ENCODE results near the gene CRYBG2.
"Not testable (repeated sequence)": the region's sequence is repeated elsewhere in the genome, so short reads cannot be mapped to it uniquely, and the experiment has no call there.

Gene CRYBG2

DNA sequence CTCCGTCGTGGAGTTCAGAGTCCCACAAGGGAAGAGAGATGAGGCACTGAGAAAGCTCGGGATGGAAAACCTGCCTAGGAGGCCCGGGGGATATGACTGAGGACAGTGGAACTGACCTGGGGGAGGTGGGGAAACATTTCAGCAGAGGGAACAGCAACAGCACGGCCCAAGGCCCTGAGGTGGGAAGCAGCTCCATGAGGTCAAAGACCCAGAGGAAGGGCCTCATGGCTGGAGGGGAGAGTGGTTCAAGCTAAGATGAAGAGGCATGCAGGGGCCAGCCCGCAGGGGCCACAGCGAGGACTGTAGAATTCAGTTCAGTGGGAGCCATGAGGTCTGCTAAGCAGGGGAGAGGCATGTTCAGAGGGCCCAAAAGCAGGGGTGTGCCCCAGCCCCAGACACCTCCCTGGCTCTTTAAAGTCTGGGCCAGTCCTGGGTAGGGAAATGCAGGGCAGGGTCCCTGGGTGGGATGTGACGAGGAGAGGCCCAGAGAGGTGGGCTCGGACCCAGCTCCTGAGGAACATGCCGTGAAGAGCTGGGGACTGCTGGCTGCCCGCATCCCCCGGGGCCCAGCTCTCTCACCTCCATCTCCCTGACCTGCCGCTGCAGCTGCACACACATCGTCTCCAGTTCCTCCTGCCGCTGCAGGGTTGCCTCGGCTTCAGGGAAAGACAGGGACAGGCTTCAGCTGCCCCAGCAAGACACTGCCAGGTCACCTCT, 57.4 kb downstream of the CRYBG2 start:
- in situ Hi-C loops (cut with MboI; ENCODE audit: low sequenced_read_pairs): no loop called here

DNA sequence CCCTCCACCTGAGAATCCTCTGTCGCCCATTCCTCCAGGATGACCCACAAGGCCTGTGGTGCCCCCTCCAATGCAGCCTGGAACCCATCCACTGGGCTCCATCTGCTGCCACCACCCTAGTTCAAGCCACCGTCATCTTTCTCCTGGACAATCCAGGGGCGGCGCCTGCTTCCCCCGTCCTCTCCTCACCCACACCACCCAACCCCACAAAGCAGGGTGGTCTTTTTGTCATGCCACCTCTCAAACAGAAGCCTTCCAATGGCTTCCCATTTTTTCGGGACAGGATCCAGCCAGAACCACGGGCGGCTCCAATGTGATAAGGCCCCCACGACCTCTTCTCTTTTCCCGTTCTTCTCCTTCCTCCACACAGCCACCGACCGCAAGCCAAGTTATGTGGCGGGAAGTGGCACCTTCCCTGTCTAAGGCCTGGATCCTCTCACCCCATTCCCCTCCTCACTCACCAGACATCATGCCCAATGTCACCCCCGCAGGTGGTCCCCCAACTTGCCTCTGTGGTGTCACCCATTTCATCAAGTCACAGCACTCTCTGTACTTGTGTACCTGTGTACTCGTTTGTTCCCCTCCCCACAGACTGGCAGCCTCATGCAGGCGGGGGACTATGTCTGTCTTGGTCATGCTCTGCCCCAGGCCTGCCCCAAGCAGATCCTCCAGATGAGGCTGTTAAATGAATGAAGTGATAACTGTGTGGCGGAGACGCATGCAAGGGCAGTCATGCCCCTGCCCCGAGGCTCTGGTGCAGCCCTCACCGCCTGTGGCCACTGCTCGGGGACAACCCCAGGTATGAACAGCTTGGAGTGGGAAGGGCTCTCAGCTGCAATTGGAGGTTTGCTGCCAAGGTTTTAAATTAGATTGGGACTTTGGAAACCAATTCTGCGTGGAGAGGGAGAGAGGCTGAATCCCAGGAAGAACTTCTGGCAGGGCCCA, 58.5 kb downstream of the CRYBG2 start:
- in situ Hi-C loops (cut with MboI; ENCODE audit: low sequenced_read_pairs): no loop called here

DNA sequence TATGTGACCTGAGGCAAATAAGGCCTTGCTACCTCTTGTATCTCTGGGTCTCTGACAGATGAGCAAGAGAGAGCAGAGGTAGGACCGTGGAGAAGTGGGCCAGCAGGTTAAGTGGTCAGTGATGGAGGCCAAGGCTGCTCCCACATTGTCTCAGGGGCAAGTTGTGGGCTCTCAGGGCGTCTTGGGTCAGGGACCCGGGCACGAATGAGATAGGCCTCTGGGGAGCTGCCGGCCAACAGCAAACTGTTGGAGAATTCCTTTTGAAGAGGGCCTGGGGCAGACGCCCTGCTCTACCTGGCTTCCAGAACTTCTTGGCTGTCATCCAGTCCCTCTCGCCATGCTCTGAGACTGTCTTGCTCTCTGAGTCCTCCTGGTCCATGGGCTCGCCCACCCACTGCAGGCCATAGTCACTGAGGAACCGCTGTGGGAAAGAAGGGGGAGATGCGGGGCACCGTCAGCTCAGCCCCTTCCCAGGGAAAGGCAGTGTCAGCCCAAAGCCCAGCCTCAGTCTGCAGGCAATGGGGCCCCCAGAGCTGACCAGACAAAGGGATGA, 59.9 kb downstream of the CRYBG2 start:
- in situ Hi-C loops (cut with MboI; ENCODE audit: low sequenced_read_pairs): no loop called here

DNA sequence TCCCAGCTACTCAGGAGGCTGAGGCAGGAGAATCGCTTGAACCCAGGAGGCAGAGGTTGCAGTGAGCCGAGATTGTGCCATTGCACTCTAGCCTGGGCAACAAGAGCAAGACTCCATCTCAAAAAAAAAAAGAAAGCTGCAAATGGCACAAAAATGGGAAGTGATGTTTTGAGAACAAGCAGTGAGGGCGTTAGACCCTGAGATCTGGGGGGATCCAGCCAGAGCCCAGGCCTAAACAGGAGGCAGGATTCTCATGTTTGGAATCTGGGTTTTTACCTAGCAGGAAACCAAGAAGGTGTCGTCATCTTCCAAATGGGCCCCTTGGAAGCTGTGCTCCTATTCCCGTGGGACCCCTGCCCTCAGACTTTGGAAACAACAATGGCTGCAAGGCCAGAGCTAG, 61.2 kb downstream of the CRYBG2 start:
- in situ Hi-C loops (cut with MboI; ENCODE audit: low sequenced_read_pairs): not testable (repeated sequence)

DNA sequence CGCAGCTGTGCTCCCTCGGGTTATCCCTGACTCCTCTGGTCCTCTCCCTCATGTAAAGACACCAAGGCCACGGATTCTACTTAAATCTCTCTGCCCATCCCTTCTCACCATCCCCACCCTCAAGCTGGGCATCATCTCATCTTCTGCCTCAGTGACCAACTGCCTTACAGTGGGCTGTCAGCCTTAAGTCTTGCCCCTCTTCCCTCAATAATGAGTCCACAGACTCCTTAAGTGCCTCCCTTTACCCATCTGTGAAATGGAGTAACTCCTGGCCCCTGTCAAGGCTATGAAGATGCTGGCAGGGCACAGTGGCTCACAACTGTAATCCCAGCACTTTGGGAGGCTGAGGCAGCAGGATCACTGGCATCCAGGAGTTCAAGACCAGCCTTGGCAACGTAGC, 62.0 kb downstream of the CRYBG2 start:
- in situ Hi-C loops (cut with MboI; ENCODE audit: low sequenced_read_pairs): no loop called here

DNA sequence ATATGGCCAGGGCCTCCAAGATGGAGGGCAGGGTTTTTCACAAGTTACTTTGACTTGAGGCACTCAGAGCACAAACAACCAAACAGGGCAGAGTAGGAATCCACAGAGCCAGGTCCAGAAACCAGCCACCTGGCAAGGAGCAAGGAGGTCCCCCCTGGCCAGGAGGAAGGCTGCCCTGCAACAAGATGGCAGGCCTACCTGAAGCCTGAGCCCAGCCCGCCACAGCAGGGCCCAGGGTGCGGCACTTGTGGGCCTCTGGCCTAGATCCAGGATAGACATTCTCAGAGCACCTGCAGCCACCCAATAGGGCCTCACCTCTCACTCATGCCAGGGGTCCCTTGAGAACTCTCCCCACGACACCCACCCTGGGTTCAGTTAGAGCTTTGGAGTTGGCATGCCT, 62.5 kb downstream of the CRYBG2 start:
- in situ Hi-C loops (cut with MboI; ENCODE audit: low sequenced_read_pairs): no loop called here

DNA sequence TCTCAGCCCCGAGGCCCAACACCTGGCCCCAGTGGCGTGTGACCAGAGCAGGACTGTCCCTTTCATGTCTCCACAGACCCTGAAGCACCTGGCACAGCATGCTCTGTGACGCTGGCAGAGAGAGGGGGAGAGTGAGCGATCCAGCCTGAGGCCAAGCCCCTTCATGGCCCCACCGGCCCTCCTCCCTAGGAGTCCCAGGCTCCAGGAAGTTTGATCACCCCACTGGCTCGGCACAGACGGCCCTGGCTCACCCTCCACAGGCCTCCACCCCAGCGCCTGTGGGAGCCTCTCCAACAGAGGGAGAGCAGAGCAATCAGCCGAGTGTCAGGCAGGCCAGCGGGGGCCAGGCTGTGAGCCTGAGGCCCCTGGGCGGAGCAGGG, 63.1 kb downstream of the CRYBG2 start:
- in situ Hi-C loops (cut with MboI; ENCODE audit: low sequenced_read_pairs): no loop called here

DNA sequence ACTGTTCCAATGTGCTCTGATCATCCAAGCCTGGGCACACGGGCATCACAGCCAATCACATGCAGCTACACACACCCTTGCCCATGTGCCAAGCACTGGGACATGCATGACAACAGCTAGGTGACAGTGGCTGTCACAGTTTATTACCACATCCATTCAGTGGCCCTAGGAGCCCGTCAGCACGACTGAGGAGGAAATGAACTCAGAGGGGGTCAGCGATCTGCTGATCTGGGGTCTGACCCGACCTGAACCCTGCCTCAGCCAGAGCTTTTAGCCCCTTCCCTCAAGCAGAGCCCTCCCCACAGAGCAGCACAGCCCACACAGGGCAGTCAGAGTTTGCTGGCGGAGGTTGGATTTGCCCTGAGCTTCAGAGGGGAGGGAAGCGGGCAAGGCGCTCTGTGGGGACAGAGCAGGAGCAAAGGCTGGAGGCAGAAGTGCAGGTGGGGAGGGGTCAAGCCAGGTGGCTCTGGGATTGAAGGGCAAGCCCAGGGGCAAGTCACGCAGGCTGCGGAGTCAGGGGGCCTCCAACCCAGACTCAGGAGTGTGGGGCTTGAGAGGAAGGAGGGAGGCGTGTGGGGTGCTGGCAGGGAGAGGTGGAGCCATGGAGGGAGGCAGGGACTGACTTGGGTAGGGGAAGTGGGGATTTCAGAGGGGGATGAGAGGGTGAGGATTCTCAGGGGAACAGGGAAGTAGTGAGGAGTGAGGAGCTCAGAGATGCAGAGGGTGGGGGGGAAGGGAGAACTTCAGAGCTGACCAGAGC, 63.6 kb downstream of the CRYBG2 start:
- in situ Hi-C loops (cut with MboI; ENCODE audit: low sequenced_read_pairs): no loop called here

DNA sequence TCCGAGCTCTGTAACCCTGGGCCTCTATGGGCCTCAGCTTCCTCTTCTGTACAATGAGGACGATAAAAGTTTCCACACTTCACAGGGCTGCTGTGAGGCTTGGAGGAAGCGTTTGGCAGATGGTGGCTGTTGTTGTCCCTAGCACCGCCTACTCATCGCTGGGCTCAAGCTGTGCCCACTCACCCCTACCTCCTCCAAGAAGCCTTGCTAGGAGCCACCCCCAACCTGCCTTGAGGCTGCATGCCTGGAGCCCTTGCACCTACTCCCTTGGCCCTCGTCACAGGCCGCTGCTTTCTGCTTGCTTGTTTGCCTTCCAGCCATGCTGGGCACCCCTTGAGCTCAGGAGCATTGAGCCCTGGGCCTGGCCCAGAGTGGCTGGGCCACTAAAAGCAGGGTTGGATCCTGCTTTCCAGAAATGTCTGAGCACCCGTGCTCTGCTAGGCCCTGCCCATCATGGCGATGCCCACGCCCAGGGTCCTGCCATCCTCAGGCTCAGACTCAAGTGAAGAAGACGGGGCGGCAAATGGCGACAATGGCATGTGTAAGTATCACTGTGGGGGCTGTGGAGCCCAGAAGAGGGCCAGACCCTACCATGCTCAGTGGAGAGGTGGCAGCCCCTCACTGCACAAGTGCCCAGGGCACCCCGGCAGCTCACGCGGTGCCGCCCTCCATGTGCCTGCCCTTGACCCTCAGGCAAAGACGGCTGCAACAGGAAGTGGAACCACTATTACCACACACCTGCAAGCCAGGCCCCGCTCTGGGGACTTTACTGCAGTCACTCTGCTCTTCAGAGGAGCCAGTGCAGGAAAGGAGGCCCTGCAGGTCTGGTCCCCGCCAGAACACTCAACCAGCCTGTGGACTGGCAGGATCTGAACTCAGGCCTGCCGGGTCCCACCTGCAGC, 64.5 kb downstream of the CRYBG2 start:
- in situ Hi-C loops (cut with MboI; ENCODE audit: low sequenced_read_pairs): no loop called here

DNA sequence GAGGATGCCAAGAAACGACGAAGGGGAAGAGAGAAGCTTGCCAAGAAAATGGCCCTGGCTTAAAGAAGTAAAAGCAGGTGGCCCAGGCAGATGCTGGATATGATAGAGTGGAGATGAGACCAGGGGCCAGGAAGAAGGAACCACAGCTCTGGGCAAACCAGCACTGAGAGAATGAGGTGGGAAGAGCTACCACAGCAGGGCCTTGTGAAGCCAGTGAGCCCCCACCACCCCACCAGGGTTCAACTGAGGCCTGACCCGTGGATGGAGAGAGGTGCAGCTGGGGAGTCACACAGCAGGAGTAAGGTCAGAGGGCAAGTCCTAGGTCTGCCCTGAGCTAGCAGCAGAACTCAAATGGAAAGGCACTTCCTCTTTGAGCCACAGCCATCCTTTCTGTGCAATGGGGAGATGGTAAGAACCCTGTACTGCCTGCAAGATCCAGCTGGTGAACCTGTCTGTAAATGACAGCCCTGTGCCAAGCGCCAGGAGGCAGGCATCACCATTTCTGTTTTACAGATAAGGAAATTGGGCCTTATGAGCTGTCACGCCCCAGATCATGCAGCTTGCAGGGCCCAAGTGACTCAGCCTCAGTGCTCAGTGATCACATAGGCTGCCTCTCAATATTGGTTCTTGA, 65.5 kb downstream of the CRYBG2 start:
- in situ Hi-C loops (cut with MboI; ENCODE audit: low sequenced_read_pairs): no loop called here

DNA sequence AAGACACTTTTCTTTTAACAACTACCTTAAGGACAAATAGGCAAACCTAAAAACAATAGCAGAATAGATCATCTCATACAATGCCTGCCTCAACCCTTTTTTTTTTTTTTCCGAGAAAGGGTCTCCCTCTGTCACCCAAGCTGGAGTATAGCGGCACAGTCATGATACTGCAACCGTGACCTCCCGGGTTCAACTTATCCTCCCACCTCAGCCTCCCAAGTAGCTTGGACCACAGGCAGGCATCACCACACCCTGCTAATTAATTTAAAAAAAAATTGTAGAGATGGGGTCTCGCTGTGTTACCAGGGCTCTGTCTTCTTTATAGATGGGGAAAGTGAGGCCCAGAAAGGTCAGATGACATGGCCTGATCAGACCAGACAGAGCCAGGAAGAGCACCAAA, 66.1 kb downstream of the CRYBG2 start:
- in situ Hi-C loops (cut with MboI; ENCODE audit: low sequenced_read_pairs): no loop called here

DNA sequence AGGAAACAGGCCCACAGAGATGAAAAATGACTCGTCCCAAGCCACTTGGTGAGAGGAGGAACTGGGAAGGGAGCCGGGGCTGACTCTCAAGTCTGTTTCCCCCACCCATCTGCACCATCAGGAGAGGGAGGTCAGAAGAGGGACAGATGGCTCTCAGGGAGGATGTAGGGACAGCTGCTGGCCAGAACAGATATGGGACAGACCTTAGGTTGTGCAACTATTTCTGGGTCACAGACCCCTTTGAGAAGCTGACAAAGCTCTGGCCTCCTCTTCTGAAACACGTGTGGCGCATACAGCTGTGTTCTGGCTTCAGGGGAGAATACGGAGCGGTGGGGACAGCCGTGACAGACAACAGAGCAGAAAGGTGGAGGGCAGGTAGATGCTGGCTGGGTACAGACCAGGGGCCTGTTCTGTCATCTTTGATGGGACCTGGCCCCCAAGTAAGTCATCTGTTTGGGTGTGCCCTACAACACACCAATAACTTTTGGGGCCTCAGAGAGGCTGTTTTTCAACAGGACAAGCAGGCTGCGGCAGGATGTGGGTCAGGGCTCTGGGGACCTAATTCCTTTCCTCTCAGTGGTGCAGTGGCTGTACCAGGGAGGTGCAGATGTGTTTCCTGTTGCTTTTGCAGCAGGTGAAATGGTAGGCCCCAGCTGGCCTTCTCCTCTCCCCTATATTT, 66.8 kb downstream of the CRYBG2 start:
- in situ Hi-C loops (cut with MboI; ENCODE audit: low sequenced_read_pairs): no loop called here

DNA sequence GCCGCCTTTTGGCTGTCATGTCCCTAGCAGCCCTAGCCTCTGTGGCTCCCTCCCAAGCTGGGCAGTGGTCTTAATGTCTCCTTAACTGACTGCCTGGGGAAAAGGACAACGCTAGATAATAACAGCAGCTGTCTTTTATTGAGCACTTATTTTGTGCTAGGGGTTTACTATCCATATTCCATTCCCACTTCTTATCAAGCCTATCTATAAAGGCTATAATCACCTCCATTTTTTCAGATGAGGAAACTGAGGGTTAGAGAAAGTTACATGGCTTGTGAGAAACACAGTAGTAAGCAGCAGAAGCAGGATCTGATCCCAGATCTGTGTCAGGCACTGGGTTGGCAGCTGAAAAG, 67.9 kb downstream of the CRYBG2 start:
- in situ Hi-C loops (cut with MboI; ENCODE audit: low sequenced_read_pairs): no loop called here

DNA sequence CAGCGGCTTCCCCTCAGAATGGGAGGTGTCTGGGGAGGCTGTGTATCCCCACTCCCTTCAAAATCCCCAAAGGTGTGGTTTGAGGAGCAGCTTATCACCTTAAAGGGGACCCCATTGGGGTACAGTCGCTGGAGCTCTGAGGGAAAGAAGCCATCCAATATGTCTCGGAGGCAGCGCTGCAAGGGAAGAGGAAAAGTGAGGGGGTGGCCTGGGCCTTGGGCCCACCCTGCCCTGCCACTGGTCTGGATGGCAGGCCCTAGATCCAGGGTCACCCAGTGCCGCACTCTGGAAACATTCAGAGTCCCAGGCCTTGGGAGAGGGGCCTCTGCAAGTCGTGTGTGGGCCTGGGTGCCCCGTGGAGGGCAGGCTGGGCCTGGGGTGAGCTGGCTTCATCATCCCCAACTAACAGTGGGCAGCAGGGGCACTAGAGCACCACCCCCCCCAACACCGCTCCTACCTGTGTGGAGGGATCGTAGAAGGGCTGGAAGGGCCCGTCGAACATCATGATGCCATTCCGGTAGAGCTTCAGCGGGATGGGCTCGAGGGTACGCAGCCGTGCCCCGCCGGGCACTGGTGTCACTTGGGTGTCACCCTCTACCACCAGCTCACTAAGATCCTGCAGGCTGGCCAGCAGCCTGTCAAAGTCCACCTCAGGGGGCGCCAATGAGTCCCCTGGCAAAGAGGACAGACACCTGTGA, 68.4 kb downstream of the CRYBG2 start:
- in situ Hi-C loops (cut with MboI; ENCODE audit: low sequenced_read_pairs): no loop called here

DNA sequence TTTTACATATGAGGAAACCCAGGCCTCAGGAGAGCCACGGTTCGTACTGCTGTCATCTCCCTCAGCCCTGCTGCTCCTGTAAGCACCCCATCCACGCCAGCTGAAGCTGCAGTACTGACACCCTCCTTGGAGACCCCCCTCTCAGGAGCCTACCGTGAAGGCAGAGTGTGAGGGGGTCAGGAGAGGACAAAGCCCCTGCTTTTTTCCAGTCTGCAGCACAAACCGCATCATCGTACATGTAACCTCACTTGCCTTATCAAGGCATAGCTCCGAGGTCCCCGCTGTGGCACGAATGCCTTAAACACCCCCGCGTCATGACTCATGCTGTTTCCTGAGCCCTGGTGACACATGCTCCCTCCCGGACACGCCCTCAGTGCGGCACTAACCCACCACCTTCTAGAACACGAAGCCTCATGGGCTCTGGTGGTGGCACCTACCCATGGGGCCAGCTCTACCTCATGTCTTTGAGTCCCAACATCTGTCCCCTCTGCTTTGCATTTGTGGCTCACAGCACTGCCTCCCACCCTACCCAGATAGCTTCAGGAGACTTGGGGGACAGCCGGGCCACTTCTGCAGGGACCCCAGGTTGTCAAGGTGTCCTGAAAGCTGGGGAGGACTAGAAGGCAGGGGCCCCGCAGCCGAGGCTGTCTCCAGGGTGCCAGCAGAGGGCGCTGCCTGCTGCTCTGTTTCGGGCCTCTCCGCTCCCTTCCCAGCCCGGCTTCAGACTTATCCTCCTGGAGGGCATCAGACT, 69.2 kb downstream of the CRYBG2 start:
- in situ Hi-C loops (cut with MboI; ENCODE audit: low sequenced_read_pairs): no loop called here

DNA sequence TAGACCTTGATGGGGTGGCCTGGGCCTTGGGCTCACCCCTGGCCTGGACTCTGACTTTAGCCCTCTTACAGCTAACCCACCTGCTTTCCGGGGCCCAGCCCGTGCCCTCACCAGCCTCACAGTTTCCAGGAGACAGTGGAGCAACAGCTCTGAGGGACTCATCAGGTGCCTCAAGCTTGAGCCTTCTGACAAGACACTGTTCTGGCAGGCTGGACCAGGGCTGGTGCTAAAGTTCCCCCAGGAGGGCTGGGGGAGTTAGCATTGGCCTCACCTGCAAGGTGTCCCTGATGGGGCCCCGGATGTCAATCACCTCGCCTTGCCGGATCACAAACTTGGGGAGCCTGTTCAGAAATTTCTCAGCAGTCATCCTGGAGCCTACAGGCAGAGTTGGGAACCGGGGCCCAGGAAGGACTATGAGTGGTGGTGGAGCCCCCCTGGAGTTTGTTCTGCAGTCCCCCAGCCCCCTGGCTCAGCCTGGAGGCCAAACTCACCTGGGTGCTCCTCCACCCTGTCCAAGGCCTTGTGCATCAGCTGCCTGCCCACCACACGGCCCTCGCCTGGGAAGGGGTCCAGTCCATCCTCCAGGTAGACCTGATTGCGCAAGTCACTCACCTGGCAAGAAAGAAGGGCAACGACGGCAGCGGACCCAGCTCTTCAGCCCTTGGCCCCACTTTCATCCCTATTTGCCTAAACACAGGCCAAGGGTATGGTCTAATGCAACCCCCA, 69.9 kb downstream of the CRYBG2 start:
- in situ Hi-C loops (cut with MboI; ENCODE audit: low sequenced_read_pairs): no loop called here

DNA sequence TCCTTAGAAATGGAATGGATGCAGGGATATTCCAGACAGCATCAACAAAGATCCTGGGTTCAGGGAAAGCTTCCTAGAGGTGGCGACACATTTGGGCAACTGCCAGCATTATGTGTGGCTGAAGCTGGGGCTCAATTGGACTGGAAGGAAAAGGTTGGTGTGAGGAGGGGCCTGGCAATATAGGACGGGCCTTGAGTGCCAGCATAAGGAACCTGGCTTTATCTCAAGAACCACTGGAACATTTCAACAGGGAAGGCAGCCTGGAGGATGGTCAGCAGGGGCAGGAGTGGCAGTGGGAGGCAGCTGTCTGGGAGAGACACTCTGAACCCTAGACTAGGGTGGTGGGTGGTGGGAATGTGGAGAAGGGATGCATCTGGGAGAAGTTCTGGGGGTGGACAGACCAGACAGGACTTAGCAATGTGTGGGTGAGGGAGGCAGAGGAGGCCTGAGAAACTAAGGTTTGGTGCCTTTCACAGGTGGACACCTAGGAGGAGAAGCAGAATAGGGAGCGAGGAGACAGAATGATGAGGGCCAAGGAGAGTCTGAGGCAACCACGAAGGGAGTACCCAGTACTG, 70.6 kb downstream of the CRYBG2 start:
- in situ Hi-C loops (cut with MboI; ENCODE audit: low sequenced_read_pairs): no loop called here

Measured in HL-60/S4 treated with phorbol 12-myristate 13-acetate at 8.2 ng/mL for 4 days and 3 days (cell line).